ENCODE data around the gene MPPED1.

DNA sequence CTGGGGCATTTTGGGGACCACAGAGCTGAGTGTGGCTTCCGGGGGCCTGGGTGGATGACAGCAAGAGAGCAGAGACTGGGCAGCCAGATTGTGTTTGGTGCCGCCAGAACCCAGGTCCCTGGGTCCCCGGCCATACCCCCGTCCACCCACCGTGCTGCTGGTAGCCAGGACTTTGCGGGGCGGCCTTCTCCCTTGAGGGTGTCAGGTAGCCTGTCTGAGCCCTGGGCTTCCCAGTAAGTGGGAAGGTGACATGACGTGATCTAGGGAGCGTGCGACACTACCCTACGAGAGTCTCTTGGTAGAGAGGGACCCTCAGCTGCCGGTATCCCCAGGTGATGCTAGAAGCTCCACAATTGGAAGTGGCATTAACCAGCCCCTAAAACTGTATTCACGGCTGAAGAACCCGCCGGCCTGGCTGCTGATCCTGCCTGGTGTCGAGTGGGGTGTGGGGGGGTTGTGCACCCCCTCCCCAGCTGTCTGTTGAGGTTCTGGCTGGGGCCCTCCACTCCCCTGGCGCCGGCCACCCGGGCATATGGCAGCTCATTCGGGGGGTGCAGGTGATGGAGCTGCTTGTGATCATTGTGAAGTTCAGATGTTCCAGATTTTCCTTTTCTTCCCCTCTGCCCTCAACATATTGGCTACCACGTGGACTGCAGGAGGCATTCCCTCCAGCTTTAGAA lies 66.9 kb downstream of the MPPED1 start:
- TF ChIP-seq, protein P1, sequence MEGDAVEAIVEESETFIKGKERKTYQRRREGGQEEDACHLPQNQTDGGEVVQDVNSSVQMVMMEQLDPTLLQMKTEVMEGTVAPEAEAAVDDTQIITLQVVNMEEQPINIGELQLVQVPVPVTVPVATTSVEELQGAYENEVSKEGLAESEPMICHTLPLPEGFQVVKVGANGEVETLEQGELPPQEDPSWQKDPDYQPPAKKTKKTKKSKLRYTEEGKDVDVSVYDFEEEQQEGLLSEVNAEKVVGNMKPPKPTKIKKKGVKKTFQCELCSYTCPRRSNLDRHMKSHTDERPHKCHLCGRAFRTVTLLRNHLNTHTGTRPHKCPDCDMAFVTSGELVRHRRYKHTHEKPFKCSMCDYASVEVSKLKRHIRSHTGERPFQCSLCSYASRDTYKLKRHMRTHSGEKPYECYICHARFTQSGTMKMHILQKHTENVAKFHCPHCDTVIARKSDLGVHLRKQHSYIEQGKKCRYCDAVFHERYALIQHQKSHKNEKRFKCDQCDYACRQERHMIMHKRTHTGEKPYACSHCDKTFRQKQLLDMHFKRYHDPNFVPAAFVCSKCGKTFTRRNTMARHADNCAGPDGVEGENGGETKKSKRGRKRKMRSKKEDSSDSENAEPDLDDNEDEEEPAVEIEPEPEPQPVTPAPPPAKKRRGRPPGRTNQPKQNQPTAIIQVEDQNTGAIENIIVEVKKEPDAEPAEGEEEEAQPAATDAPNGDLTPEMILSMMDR (IDR thresholded peaks at IDR 0.05): no peak
- no peak for TF ChIP-seq NFYB (CRISPR knock-in tag; conservative IDR thresholded peaks at IDR 0.05; ENCODE audit: low read depth)
- TF ChIP-seq IRF2 (CRISPR knock-in tag; IDR thresholded peaks at IDR 0.05; ENCODE audit: borderline replicate concordance, low read depth): no peak
- TF ChIP-seq NFATC4 (CRISPR knock-in tag; IDR thresholded peaks at IDR 0.05): no peak
- no peak for TF ChIP-seq FOXK1 (CRISPR knock-in tag; IDR thresholded peaks at IDR 0.05)
- TF ChIP-seq JAZF1 (CRISPR knock-in tag; IDR thresholded peaks at IDR 0.05): no peak
- TF ChIP-seq GABPB1 (CRISPR knock-in tag; IDR thresholded peaks at IDR 0.05): no peak
- TF ChIP-seq ETV6 (CRISPR knock-in tag; IDR thresholded peaks at IDR 0.05): no peak

All from WTC11 (cell line).